GM08714 (cell line): ENCODE data around the gene ANO3.

Experiments used
- H3K4me3 ChIP-seq: fragments of 200-500 bp; sonication (Bioruptor generic); 2 replicates; pipeline ENCODE4 v1.5.1; 2014; ENCODE audit warnings: mild to moderate bottlenecking, low read length, inconsistent platforms
- ZNF274 ChIP-seq: IDR thresholded peaks from 2 replicates; pipeline ENCODE4 v1.6.1; 2012; ENCODE audit warnings: mild to moderate bottlenecking, low read depth, low read length

ANO3 gene

GRCh38 chr11:26424255-26424654, 92.3 kb downstream of the ANO3 start:
- no peak for TF ChIP-seq ZNF274
- no peak overlapping the region for H3K4me3 ChIP-seq

GRCh38 chr11:26439854-26440253, 107.9 kb downstream of the ANO3 start:
- H3K4me3 ChIP-seq: no peak overlapping the region
- TF ChIP-seq ZNF274: no peak

- H3K4me3 ChIP-seq: no peak overlapping the region
- TF ChIP-seq ZNF274: no peak
Observed at GRCh38 chr11:26442131-26442530, 110.2 kb downstream of the ANO3 start.

DNA sequence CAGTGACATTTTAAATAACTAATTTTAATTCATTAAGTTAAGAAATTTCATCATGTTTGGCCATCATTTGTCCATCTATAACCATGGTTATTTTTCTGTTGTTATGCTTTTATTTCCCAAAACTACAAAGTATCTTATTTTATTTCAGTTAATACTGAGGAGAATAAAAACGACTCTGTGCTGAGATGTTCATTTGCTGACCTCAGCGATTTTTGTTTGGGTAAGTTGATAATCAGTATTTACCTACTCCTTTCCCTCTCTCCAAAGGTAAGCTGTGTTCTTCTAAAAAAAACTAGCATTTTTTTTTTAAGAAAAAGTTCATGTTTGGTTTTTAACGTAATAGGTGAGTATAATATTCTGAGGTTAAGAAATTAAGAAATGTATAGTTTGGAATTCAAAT, 111.7 kb downstream of the ANO3 start:
- no peak for TF ChIP-seq ZNF274
- no peak overlapping the region for H3K4me3 ChIP-seq

DNA sequence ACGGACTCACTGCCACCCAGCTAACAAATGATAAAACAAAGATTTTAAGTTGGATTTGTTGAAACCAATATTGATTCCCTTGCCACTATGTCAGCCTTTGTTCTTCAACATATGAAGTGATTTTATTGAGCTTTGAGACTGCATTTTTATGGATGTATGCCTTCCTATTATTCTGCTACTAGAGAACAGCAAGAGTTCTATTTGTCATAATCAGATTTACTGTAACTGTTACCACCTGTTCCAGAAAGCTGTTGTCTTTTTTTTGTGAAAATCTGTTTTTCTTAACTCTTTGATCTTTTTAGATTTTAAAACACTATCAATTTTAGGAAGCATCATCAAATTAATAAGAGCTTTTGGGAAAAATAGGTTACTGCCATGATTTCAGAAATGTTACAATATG, 125.7 kb downstream of the ANO3 start:
- TF ChIP-seq ZNF274: no peak
- no peak overlapping the region for H3K4me3 ChIP-seq

GRCh38 chr11:26465274-26465673, 133.3 kb downstream of the ANO3 start:
- H3K4me3 ChIP-seq: no peak overlapping the region
- TF ChIP-seq ZNF274: no peak

- no peak for TF ChIP-seq ZNF274
- no peak overlapping the region for H3K4me3 ChIP-seq
Observed at GRCh38 chr11:26467506-26467905, 135.6 kb downstream of the ANO3 start.

DNA sequence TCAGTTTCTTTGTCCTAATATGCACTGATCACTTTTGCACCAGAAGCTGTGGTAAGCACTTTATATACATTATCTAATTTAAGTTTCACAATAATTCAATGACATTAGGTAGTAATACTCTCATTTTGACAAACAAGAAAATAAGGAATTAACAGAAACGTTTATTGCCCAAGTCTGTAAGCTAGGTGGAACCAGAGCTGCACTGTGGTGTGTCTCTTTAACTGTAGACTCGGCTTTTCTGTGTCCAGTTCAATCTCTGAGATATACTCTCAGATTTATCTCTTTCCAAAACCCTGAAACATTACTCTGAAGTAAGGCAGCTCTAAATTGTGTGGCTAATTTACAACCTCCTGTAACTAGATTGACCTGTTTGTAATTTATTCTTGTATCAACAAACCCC, 139.1 kb downstream of the ANO3 start:
- H3K4me3 ChIP-seq: no peak overlapping the region
- TF ChIP-seq ZNF274: no peak

GRCh38 chr11:26473216-26474194, 141.6 kb downstream of the ANO3 start:
- H3K4me3 ChIP-seq: no peak overlapping the region
- TF ChIP-seq ZNF274: no peak

GRCh38 chr11:26474401-26474800, 142.5 kb downstream of the ANO3 start:
- no peak for TF ChIP-seq ZNF274

DNA sequence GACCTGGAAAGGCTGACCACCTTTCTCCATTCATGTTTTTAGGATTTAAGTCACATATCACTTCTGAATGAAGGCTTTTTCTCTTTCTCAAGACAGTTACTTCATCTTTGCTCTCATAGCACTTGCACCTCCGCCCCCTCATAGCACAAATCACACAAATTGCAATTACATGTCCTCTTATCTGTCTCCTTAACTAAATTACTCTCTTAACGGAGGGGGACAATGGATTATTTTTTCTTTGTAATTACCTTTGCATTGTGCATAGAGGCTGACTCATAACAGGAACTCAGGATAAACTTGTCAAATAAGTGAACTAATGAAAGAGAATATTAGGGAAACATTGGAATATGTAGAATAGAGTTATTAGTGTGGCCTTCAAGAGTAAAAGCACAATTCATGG, 145.5 kb downstream of the ANO3 start:
- TF ChIP-seq ZNF274: no peak
- H3K4me3 ChIP-seq: no peak overlapping the region

More at GRCh38 chr11:26474401-26474800, 142.5 kb downstream of the ANO3 start:
- no peak overlapping the region for H3K4me3 ChIP-seq

DNA sequence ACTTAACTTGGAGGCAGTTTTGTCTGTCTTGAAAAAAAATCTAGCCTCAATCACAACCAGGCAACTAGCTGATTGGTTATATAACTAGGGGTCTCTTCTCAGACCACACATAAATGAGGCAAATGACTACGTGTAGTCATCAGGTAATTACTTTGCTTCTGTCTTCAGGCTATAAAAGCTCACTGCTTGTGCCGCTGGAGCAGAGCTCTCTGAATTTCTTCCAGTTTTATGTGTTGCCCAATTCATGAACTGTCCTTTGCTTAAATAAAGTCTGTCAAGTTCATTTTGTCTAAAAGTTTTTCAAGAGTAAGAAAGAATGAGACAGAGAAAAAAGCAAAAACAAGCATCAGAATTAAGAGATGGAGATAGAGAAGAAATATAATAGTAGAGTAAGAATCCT, 146.8 kb downstream of the ANO3 start:
- no peak for TF ChIP-seq ZNF274
- H3K4me3 ChIP-seq: no peak overlapping the region

GRCh38 chr11:26480041-26480440, 148.1 kb downstream of the ANO3 start:
- no peak overlapping the region for H3K4me3 ChIP-seq
- TF ChIP-seq ZNF274: no peak

- no peak for TF ChIP-seq ZNF274
- no peak overlapping the region for H3K4me3 ChIP-seq
Observed at GRCh38 chr11:26483108-26483507, 151.2 kb downstream of the ANO3 start.

DNA sequence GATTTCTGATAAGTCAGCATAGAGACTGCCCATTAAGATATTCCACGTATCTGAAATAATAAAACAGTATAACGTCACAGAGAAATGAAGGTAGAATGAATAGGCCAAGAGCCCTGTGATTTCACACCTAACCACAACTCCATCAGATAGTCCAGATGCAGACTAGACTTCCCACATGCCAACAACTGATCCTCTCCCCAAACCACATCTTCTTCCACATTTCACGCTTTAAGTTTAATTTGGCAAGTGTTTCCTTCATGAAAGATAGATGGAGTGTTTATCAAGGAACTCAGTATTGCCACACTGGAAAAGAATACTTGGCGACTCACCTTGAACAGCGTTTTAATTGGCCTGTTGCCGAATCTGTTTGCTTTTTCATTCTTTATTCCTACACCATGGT, 158.6 kb downstream of the ANO3 start:
- TF ChIP-seq ZNF274: no peak
- no peak overlapping the region for H3K4me3 ChIP-seq
